ENCODE data around the gene CCNY.

The CCNY gene

GRCh38 chr10:35379226-35380137 lies 43.2 kb downstream of the CCNY start:
- no peak overlapping the region for H3K14ac ChIP-seq (ENCODE audit: low read length)
- H3K4me3 ChIP-seq (ENCODE audit: low read length in 2 of 2), result no peak overlapping the region
- no peak overlapping the region for H4K8ac ChIP-seq (ENCODE audit: low read depth, low read length)
- no peak overlapping the region for H3K23ac ChIP-seq (ENCODE audit: low read depth, low read length, poor library complexity)
- no peak overlapping the region for H2AFZ ChIP-seq (ENCODE audit: low read length)
- no peak overlapping the region for H3K4ac ChIP-seq (ENCODE audit: low read length)
- H3K18ac ChIP-seq (ENCODE audit: low read length), result no peak overlapping the region
- DNase-seq (ENCODE audit: low spot score), result no peak
- no peaks in the 10 kb centered on the region for H3K36me3 ChIP-seq (replicated peaks in 1 of 2; ENCODE audit: control insufficient read depth in 2 of 2, insufficient read depth in 2 of 2, low read length in 2 of 2)
- no peak overlapping the region for H2BK12ac ChIP-seq (ENCODE audit: low read length)
- H3K27me3 ChIP-seq (ENCODE audit: control insufficient read depth in 3 of 3, insufficient read depth in 3 of 3, low read depth in 1 of 3, low read length in 3 of 3), result no peaks in the 10 kb centered on the region
- H3K4me1 ChIP-seq (ENCODE audit: control insufficient read depth in 2 of 2, insufficient read depth in 1 of 2, low read depth in 1 of 2, low read length in 2 of 2), result peaks cover 3 to 7% of the 10 kb centered on the region in 2 donors
- no peaks in the 10 kb centered on the region for H3K79me1 ChIP-seq (ENCODE audit: low read depth, low read length)
- no peak overlapping the region for H3K4me2 ChIP-seq (ENCODE audit: insufficient read depth, low read length, poor library complexity, severe bottlenecking)
- H2AK5ac ChIP-seq (ENCODE audit: low read depth, low read length), result no peak overlapping the region
- H3K9me3 ChIP-seq (replicated peaks in 1 of 2; ENCODE audit: control insufficient read depth in 2 of 2, insufficient read depth in 1 of 2, low read depth in 1 of 2, low read length in 2 of 2), result peaks cover 0 to 6% of the 10 kb centered on the region in 2 donors
- no peak overlapping the region for H2BK120ac ChIP-seq (ENCODE audit: low read depth, low read length)
- H2BK5ac ChIP-seq (ENCODE audit: low read length), result no peak overlapping the region
- no peak overlapping the region for H3K9ac ChIP-seq (ENCODE audit: low read depth, low read length, poor library complexity)
- no peak overlapping the region for H3K27ac ChIP-seq (replicated peaks; ENCODE audit: low read length)
- H2BK15ac ChIP-seq (ENCODE audit: low read length), result no peak overlapping the region
- WGBS, 2 donors (ENCODE audit: extremely low coverage in 2 of 2, insufficient read length in 2 of 2, insufficient replicate concordance in 1 of 2), result no CpG with 5 or more reads among the region's 11 CpGs
- no peak overlapping the region for H4K91ac ChIP-seq (ENCODE audit: low read depth, low read length, poor library complexity)

- no peak overlapping the region for H4K91ac ChIP-seq (ENCODE audit: low read depth, low read length, poor library complexity)
- WGBS, 2 donors (ENCODE audit: extremely low coverage in 2 of 2, insufficient read length in 2 of 2, insufficient replicate concordance in 1 of 2), result no CpG with 5 or more reads among the region's 8 CpGs
- no peak overlapping the region for H2BK5ac ChIP-seq (ENCODE audit: low read length)
Measured at GRCh38 chr10:35382096-35382495, 45.8 kb downstream of the CCNY start.

GRCh38 chr10:35384265-35384868 lies 48.1 kb downstream of the CCNY start:
- Histone ChIP-seq H2BK5ac (ENCODE audit: low read length) (no peak overlapping the region), H2BK15ac (ENCODE audit: low read length) (no peak overlapping the region), H4K91ac (ENCODE audit: low read depth, low read length, poor library complexity) (no peak overlapping the region), H2BK12ac (ENCODE audit: low read length) (no peak overlapping the region), H3K14ac (ENCODE audit: low read length) (no peak overlapping the region), H3K4me1 (ENCODE audit: control insufficient read depth in 2 of 2, insufficient read depth in 1 of 2, low read depth in 1 of 2, low read length in 2 of 2) (peaks cover 3 to 19% of the 10 kb centered on the region in 2 donors), H3K4me2 (ENCODE audit: insufficient read depth, low read length, poor library complexity, severe bottlenecking) (no peak overlapping the region), H2AK5ac (ENCODE audit: low read depth, low read length) (no peak overlapping the region), H3K27me3 (ENCODE audit: control insufficient read depth in 3 of 3, insufficient read depth in 3 of 3, low read depth in 1 of 3, low read length in 3 of 3) (no peaks in the 10 kb centered on the region), H3K79me1 (ENCODE audit: low read depth, low read length) (peaks cover 2% of the 10 kb centered on the region), H3K23ac (ENCODE audit: low read depth, low read length, poor library complexity) (no peak overlapping the region), H3K18ac (ENCODE audit: low read length) (no peak overlapping the region), H3K4ac (ENCODE audit: low read length) (no peak overlapping the region), H3K27ac (replicated peaks; ENCODE audit: low read length) (no peak overlapping the region), H3K9ac (ENCODE audit: low read depth, low read length, poor library complexity) (no peak overlapping the region), H2AFZ (ENCODE audit: low read length) (no peak overlapping the region), H2BK120ac (ENCODE audit: low read depth, low read length) (no peak overlapping the region), H3K4me3 (ENCODE audit: low read length in 2 of 2) (no peak overlapping the region), H3K9me3 (replicated peaks in 1 of 2; ENCODE audit: control insufficient read depth in 2 of 2, insufficient read depth in 1 of 2, low read depth in 1 of 2, low read length in 2 of 2) (peaks cover 1 to 6% of the 10 kb centered on the region in 2 donors), H3K36me3 (replicated peaks in 1 of 2; ENCODE audit: control insufficient read depth in 2 of 2, insufficient read depth in 2 of 2, low read length in 2 of 2) (peaks cover 0 to 1% of the 10 kb centered on the region in 2 donors), H4K8ac (ENCODE audit: low read depth, low read length) (no peak overlapping the region)
- WGBS, 2 donors (ENCODE audit: extremely low coverage in 2 of 2, insufficient read length in 2 of 2, insufficient replicate concordance in 1 of 2), result no CpG with 5 or more reads among the region's 10 CpGs
- no peak for DNase-seq (ENCODE audit: low spot score)

More at GRCh38 chr10:35382096-35382495, 45.8 kb downstream of the CCNY start:
- Histone ChIP-seq H2AK5ac (ENCODE audit: low read depth, low read length) (no peak overlapping the region), H2AFZ (ENCODE audit: low read length) (no peak overlapping the region), H3K4ac (ENCODE audit: low read length) (no peak overlapping the region), H3K9me3 (replicated peaks in 1 of 2; ENCODE audit: control insufficient read depth in 2 of 2, insufficient read depth in 1 of 2, low read depth in 1 of 2, low read length in 2 of 2) (no peaks in the 10 kb centered on the region), H3K18ac (ENCODE audit: low read length) (no peak overlapping the region), H3K4me2 (ENCODE audit: insufficient read depth, low read length, poor library complexity, severe bottlenecking) (no peak overlapping the region), H3K27ac (replicated peaks; ENCODE audit: low read length) (no peak overlapping the region), H2BK120ac (ENCODE audit: low read depth, low read length) (no peak overlapping the region), H3K23ac (ENCODE audit: low read depth, low read length, poor library complexity) (no peak overlapping the region), H3K36me3 (replicated peaks in 1 of 2; ENCODE audit: control insufficient read depth in 2 of 2, insufficient read depth in 2 of 2, low read length in 2 of 2) (no peaks in the 10 kb centered on the region), H3K79me1 (ENCODE audit: low read depth, low read length) (no peaks in the 10 kb centered on the region), H3K14ac (ENCODE audit: low read length) (no peak overlapping the region), H3K27me3 (ENCODE audit: control insufficient read depth in 3 of 3, insufficient read depth in 3 of 3, low read depth in 1 of 3, low read length in 3 of 3) (no peaks in the 10 kb centered on the region), H4K8ac (ENCODE audit: low read depth, low read length) (no peak overlapping the region), H3K4me1 (ENCODE audit: control insufficient read depth in 2 of 2, insufficient read depth in 1 of 2, low read depth in 1 of 2, low read length in 2 of 2) (peaks cover 3 to 18% of the 10 kb centered on the region in 2 donors), H3K4me3 (ENCODE audit: low read length in 2 of 2) (no peak overlapping the region), H2BK15ac (ENCODE audit: low read length) (no peak overlapping the region), H2BK12ac (ENCODE audit: low read length) (no peak overlapping the region), H3K9ac (ENCODE audit: low read depth, low read length, poor library complexity) (no peak overlapping the region)
- DNase-seq (ENCODE audit: low spot score), result no peak

- Histone ChIP-seq H3K27me3 (ENCODE audit: control insufficient read depth in 3 of 3, insufficient read depth in 3 of 3, low read depth in 1 of 3, low read length in 3 of 3) (no peaks in the 10 kb centered on the region), H3K9ac (ENCODE audit: low read depth, low read length, poor library complexity) (no peak overlapping the region), H3K4ac (ENCODE audit: low read length) (no peak overlapping the region), H3K4me2 (ENCODE audit: insufficient read depth, low read length, poor library complexity, severe bottlenecking) (no peak overlapping the region), H3K4me3 (ENCODE audit: low read length in 2 of 2) (no peak overlapping the region), H2BK120ac (ENCODE audit: low read depth, low read length) (no peak overlapping the region), H2BK12ac (ENCODE audit: low read length) (no peak overlapping the region), H2AK5ac (ENCODE audit: low read depth, low read length) (no peak overlapping the region), H3K18ac (ENCODE audit: low read length) (no peak overlapping the region), H3K79me1 (ENCODE audit: low read depth, low read length) (peaks cover 2% of the 10 kb centered on the region), H2BK5ac (ENCODE audit: low read length) (no peak overlapping the region), H3K23ac (ENCODE audit: low read depth, low read length, poor library complexity) (no peak overlapping the region), H3K14ac (ENCODE audit: low read length) (no peak overlapping the region), H2BK15ac (ENCODE audit: low read length) (no peak overlapping the region), H2AFZ (ENCODE audit: low read length) (no peak overlapping the region), H3K4me1 (ENCODE audit: control insufficient read depth in 2 of 2, insufficient read depth in 1 of 2, low read depth in 1 of 2, low read length in 2 of 2) (peaks cover 0 to 16% of the 10 kb centered on the region in 2 donors), H3K36me3 (replicated peaks in 1 of 2; ENCODE audit: control insufficient read depth in 2 of 2, insufficient read depth in 2 of 2, low read length in 2 of 2) (peaks cover 0 to 1% of the 10 kb centered on the region in 2 donors), H3K9me3 (replicated peaks in 1 of 2; ENCODE audit: control insufficient read depth in 2 of 2, insufficient read depth in 1 of 2, low read depth in 1 of 2, low read length in 2 of 2) (peaks cover 4 to 28% of the 10 kb centered on the region in 2 donors), H3K27ac (replicated peaks; ENCODE audit: low read length) (no peak overlapping the region), H4K8ac (ENCODE audit: low read depth, low read length) (no peak overlapping the region), H4K91ac (ENCODE audit: low read depth, low read length, poor library complexity) (no peak overlapping the region)
- DNase-seq (ENCODE audit: low spot score), result no peak
- WGBS, 2 donors (ENCODE audit: extremely low coverage in 2 of 2, insufficient read length in 2 of 2, insufficient replicate concordance in 1 of 2), result no CpG with 5 or more reads among the region's 5 CpGs
Measured at GRCh38 chr10:35386594-35387174, 50.4 kb downstream of the CCNY start.
